Measurements from ENCODE around the gene NCKAP5L. TPM values are rescaled to one million over a fixed set of nuclear protein-coding genes. Genes with fewer than 3 reads are reported as not detected.

The NCKAP5L gene
- total RNA-seq, 1 experiment from 2014 or later: 28.2 TPM

DNA sequence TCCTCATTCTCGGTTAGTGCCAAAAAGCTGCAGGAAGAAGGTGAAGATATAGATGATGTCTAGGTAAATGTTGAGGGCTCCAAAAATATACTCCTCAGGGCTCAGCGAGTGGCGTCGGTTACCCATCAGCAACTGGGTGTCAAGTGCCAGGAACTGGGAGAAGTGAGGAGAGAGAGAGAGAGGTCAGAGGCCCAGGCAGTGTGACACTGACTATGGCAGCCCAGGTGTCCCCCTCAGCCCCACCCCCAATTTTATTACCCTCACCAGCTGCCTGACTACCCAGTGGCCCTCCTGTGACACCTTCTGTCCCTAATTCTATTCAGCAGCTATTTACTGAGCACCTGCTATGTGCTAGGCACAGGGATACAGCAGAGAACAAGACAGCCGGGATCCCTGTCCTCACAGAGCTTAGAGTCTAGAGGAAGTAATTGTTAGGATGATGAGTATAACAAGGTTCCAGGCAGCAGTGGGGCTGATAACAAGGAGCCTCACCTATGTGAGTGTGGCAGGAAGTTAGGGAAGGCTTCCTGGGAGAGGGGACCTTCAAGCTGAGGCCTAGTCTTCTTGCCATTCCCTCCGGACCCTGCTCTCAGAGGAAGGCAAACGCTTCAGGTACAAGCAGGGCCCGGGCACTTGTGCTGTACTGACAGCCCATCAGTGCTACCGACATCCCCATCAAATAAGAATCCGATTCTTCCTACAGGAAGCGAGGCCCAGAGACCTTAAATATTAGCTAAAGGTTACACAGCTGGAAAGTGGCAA is 42.5 kb upstream of the NCKAP5L start:
- BruUV-seq (replicated peaks): no TSS peak
- TF ChIP-seq, protein P1, sequence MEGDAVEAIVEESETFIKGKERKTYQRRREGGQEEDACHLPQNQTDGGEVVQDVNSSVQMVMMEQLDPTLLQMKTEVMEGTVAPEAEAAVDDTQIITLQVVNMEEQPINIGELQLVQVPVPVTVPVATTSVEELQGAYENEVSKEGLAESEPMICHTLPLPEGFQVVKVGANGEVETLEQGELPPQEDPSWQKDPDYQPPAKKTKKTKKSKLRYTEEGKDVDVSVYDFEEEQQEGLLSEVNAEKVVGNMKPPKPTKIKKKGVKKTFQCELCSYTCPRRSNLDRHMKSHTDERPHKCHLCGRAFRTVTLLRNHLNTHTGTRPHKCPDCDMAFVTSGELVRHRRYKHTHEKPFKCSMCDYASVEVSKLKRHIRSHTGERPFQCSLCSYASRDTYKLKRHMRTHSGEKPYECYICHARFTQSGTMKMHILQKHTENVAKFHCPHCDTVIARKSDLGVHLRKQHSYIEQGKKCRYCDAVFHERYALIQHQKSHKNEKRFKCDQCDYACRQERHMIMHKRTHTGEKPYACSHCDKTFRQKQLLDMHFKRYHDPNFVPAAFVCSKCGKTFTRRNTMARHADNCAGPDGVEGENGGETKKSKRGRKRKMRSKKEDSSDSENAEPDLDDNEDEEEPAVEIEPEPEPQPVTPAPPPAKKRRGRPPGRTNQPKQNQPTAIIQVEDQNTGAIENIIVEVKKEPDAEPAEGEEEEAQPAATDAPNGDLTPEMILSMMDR (conservative IDR thresholded peaks at IDR 0.05; ENCODE audit: low read depth, low read length): no peak
- no peak for TF ChIP-seq EZH2 (IDR thresholded peaks at IDR 0.05; ENCODE audit: borderline replicate concordance, low read depth, low read length, poor library complexity, severe bottlenecking)
- Histone ChIP-seq H3K27me3 (replicated peaks; ENCODE audit: insufficient read depth, low read depth, low read length, poor library complexity) (no peaks in the 10 kb centered on the region), H3K4me1 (ENCODE audit: insufficient read depth, low read length, poor library complexity, severe bottlenecking) (peaks cover 7% of the 10 kb centered on the region), H3K36me3 (ENCODE audit: insufficient read depth, low read length, poor library complexity, severe bottlenecking) (no peaks in the 10 kb centered on the region), H3K9me3 (ENCODE audit: low read depth, low read length, poor library complexity, severe bottlenecking) (no peaks in the 10 kb centered on the region), H3K27ac (ENCODE audit: low read depth, low read length, poor library complexity, severe bottlenecking) (no peak overlapping the region), H3K4me3 (ENCODE audit: low read depth, low read length, poor library complexity, severe bottlenecking) (no peak overlapping the region)
- CTCF ChIA-PET: no interaction called here
- DNase-seq (ENCODE audit: low spot score): no peak
- intact Hi-C loops (cut with micrococcal nuclease; ENCODE audit: unreplicated experiment): no loop called here
- POLR2A ChIA-PET (ENCODE audit: low non-redundant PET): no interaction called here

DNA sequence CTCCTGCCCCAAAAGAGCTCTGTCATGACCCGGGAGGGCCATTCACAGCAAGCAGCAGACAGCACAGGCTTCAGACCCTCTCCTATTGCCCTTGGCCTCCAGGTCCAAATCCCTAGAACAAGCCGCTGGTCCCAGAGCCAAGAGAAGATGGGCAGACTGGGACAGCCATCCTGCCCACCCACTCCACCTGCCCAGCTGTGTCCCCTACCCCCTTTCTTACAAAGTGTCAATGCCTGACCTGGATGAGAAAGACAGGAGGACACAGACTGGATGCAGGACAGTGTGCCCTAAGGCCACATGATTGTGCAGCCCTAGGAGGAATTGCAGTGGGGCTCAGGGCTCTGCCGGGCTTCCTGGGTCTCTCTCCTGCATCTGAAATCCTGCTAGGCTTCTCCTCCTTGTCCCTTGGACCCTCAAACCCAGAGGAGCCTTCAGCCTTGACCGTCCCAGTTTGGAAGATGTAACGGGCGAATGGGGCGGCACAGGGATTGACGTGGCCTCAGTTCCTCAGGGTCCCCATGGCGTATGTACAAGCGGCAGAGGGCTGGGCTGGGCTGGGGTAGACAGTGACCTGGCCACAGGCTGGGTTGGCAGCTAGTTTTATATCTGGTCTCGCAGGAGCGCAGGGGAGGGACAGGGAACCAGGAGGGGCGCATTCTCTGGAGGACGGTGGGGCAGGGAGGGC is 41.7 kb upstream of the NCKAP5L start:
- H3K27ac ChIP-seq (ENCODE audit: low read depth, low read length, poor library complexity, severe bottlenecking): no peak overlapping the region
- no TSS peak for BruUV-seq (replicated peaks)
- intact Hi-C loops (cut with micrococcal nuclease; ENCODE audit: unreplicated experiment): loop anchor here (5.0 kb wide), 1 partner anchor 77 kb away; no protein-coding TSS in a partner anchor
- DNase-seq (ENCODE audit: low spot score): no peak
- CTCF ChIA-PET: interaction anchor here (1.2 to 1.3 kb wide), 2 partner anchors 76 to 200 kb away, joined by 3 to 4 read pairs; no protein-coding TSS in a partner anchor
- POLR2A ChIA-PET (ENCODE audit: low non-redundant PET): no interaction called here
- H3K27me3 ChIP-seq (replicated peaks; ENCODE audit: insufficient read depth, low read depth, low read length, poor library complexity): no peaks in the 10 kb centered on the region
- no peak overlapping the region for H3K4me3 ChIP-seq (ENCODE audit: low read depth, low read length, poor library complexity, severe bottlenecking)
- H3K9me3 ChIP-seq (ENCODE audit: low read depth, low read length, poor library complexity, severe bottlenecking): no peaks in the 10 kb centered on the region
- TF ChIP-seq EZH2 (IDR thresholded peaks at IDR 0.05; ENCODE audit: borderline replicate concordance, low read depth, low read length, poor library complexity, severe bottlenecking): no peak
- TF ChIP-seq, protein P1 (conservative IDR thresholded peaks at IDR 0.05; ENCODE audit: low read depth, low read length): no peak
- H3K4me1 ChIP-seq (ENCODE audit: insufficient read depth, low read length, poor library complexity, severe bottlenecking): peaks cover 7% of the 10 kb centered on the region
- no peaks in the 10 kb centered on the region for H3K36me3 ChIP-seq (ENCODE audit: insufficient read depth, low read length, poor library complexity, severe bottlenecking)

DNA sequence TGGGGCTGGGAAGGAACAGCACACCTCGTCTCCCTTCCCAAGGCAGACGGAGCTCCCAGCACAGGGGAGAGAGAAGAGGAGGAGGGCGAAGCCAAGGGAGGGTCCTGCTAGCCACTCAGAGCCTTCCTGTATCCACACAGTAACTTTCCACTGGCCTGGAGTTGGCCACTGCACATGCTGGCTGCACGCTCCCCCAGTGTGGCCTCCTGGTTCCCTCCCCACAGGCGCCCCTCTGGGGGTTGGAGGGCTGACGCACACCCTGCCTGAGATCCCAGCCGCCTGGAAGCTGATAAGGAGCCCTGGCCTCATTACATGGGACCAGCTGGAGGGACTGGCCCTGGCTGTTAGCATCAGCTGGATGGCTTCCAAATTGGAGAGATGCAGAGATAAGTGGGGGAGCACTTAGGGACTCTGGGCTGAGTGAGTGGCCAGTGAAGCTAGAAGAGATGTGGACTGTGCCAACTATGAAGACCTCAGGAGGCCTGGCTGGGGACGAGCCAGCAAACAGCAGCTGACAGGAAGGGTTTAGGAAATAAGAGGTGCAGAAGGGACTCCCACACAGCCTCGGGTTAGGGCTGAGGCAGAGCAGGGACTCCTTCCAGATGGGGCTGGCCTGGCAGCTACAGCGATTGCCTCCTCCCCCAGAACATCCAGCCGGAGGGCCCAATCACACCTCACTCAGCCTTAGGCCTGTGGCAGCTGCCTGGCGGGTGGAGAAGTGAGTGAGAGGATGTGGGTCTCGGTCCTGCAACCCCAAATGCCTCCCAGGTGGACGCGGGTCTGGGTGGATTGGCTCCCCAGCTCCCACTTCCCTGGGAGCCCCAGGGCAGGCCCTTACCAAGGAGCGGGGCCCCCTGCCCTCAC is 41.0 kb upstream of the NCKAP5L start:
- POLR2A ChIA-PET (ENCODE audit: low non-redundant PET): no interaction called here
- intact Hi-C loops (cut with micrococcal nuclease; ENCODE audit: unreplicated experiment): loop anchor here (5.0 kb wide), 1 partner anchor 78 kb away; no protein-coding TSS in a partner anchor
- no peak overlapping the region for H3K27ac ChIP-seq (ENCODE audit: low read depth, low read length, poor library complexity, severe bottlenecking)
- H3K4me3 ChIP-seq (ENCODE audit: low read depth, low read length, poor library complexity, severe bottlenecking): no peak overlapping the region
- TF ChIP-seq EZH2 (IDR thresholded peaks at IDR 0.05; ENCODE audit: borderline replicate concordance, low read depth, low read length, poor library complexity, severe bottlenecking): no peak
- TF ChIP-seq, protein P1 (conservative IDR thresholded peaks at IDR 0.05; ENCODE audit: low read depth, low read length): no peak
- no peaks in the 10 kb centered on the region for H3K36me3 ChIP-seq (ENCODE audit: insufficient read depth, low read length, poor library complexity, severe bottlenecking)
- DNase-seq (ENCODE audit: low spot score): peak; percentile 71
- H3K4me1 ChIP-seq (ENCODE audit: insufficient read depth, low read length, poor library complexity, severe bottlenecking): peaks cover 7% of the 10 kb centered on the region
- no TSS peak for BruUV-seq (replicated peaks)
- CTCF ChIA-PET: interaction anchor here (0.6 to 1.3 kb wide), 4 partner anchors 76 to 201 kb away, joined by 3 to 4 read pairs (median 3); no protein-coding TSS in a partner anchor
- no peaks in the 10 kb centered on the region for H3K9me3 ChIP-seq (ENCODE audit: low read depth, low read length, poor library complexity, severe bottlenecking)
- H3K27me3 ChIP-seq (replicated peaks; ENCODE audit: insufficient read depth, low read depth, low read length, poor library complexity): no peaks in the 10 kb centered on the region
